ENCODE results near the gene TMEM52.
A peak's percentile ranks its signal among the peaks of the same experiment; 100 is the strongest.
"Not testable (repeated sequence)": the region's sequence is repeated elsewhere in the genome, so short reads cannot be mapped to it uniquely, and the experiment has no call there.

Gene TMEM52

DNA sequence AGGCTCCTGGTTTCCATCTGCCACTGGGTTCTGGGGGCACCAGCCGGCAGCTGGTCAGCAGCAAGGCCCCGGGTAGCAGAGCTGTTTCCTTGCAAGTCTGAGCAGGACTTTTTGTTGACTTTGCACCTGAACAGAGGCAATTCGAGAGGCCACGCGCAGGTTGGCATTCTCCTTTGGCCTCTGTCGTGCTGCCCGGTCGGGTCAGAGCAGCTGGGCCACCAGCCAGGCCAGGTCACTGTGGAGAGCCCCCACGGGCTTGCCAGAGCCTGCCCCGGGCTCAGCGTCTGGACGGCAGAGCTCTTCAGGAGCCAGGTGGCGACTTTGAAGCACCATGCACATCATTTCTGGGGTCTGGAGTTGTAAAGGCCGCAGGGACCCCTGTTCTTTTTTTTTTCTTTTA, 28.4 kb upstream of the TMEM52 start:
- FAIRE-seq (no peak), DNase-seq (ENCODE audit: insufficient read length, low spot score) (no peak)

DNA sequence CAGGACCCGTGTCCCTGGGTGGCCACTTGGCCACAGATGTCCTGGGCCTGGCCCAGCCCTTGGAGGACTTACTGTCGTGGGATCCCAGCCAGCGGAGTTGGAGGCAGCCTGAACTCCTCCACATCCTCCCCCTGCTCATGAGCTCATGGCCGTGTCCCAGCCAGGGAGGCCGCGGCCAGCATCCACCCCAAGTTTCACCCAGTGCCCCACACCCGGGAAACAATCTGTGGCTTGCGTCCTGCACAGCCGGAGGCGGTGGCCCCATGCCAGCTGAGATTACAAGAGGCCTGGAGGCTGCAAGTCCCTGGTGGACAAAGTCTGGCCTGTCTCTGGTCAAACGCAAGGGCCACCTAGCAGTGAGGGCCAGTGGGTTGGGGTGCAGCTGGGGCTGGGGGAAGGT, 27.5 kb upstream of the TMEM52 start:
- DNase-seq (ENCODE audit: insufficient read length, low spot score) (no peak), FAIRE-seq (no peak)

DNA sequence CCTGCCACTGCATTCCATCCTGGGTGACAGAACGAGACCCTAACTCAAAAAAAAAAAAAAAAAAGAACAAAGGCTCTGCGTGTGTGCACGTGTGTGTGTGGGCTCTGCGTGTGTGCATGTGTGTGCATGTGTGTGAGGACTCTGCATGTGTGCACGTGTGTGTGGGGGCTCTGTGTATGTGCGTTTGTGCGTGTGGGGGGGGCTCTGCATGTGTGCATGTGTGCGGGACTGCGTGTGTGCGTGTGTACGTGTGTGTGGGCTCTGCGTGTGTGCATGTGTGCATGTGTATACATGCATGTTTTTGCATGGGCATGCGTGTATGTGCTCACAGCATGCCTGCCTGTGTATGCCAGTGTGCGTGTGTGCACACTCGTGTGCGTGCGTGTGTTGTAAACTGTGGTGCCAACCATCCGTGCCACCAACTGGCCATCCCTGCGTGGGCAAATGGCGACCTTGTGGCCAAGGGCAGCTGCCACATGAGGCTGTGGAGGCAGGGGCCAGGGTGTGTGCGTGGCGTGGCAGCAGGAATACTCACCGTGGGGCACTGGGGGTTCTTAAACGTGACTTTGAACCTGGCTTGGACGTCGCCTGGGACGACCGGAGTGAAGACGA, 26.8 kb upstream of the TMEM52 start:
- DNase-seq (ENCODE audit: insufficient read length, low spot score) (no peak), FAIRE-seq (no peak)

DNA sequence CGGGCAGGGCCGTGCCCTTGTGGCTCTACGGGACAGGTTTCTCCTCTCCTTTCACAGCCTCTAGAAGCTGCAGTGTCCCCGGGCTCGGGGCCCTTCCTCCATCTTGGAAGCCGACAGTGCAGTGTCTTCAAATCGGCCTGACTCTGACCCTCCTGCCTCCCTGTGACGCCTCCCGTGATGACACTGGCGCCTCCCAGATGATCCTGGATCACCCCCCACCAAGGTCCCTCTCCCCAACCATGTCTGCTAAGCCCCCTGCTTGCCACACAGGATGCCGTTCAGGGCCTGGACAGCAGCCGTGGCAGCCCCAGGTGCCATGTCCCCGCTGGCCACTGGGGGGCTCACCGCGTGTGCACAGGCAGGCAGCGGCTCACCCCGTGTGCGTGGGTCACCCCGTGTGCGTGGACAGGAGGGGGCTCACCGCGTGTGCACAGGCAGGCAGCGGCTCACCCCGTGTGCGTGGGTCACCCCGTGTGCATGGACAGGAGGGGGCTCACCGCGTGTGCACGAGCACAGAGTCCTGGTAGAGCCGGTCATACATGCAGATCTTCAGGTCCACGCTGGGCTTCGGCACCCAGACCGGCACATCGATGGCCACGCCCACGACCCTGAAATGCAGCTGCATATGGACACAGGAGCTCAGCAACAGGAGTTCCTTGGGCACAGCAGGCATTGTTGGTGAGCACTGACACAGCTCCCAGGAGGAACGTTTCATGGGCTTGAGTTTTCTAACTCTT, 24.9 kb upstream of the TMEM52 start:
- DNase-seq (ENCODE audit: insufficient read length, low spot score): peak; percentile 67
- no peak for FAIRE-seq

DNA sequence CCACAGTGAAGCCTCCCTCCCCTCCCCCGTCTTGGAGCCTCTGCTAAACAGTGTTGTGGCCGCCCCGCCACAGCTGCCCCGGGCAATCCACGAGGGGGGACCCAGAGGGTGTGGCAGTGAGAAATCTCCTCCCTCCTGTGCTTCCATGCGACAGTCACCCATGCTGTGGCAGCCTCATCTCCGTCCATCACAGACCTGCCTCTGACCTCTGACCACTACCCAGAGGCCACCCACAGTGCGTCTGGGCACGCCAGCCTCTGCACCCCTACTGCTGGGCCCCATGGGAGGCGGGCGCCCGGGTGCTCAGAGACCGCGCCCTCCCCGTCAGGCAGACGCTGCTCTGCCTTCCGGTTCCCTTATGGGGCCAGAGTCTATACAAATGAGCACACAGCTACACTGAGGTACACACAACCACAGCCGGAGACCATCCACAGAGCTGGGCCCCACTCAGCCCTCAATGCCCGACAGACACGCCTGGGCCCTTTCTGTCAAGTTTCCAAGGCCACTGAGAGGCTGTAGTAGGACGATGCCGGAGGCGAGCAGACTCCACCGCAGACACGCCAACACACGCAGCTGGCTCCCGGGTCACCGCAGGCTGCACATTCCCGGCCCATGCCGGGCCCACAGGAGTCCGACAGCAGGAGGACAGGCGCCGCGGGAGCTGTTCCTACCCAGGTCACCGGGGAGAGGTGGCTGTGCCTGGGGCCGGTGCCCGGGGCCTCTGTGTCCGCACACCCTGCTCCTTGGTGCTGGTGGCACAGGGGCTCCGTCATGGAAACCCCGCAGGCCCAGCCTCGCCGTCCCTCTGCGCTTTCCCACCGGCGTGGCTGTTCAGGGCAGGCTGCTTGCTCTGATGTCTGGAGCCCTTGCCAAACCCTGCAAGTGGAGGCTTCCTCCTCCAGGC, 23.9 kb upstream of the TMEM52 start:
- DNase-seq (ENCODE audit: insufficient read length, low spot score): no peak
- FAIRE-seq: no peak

DNA sequence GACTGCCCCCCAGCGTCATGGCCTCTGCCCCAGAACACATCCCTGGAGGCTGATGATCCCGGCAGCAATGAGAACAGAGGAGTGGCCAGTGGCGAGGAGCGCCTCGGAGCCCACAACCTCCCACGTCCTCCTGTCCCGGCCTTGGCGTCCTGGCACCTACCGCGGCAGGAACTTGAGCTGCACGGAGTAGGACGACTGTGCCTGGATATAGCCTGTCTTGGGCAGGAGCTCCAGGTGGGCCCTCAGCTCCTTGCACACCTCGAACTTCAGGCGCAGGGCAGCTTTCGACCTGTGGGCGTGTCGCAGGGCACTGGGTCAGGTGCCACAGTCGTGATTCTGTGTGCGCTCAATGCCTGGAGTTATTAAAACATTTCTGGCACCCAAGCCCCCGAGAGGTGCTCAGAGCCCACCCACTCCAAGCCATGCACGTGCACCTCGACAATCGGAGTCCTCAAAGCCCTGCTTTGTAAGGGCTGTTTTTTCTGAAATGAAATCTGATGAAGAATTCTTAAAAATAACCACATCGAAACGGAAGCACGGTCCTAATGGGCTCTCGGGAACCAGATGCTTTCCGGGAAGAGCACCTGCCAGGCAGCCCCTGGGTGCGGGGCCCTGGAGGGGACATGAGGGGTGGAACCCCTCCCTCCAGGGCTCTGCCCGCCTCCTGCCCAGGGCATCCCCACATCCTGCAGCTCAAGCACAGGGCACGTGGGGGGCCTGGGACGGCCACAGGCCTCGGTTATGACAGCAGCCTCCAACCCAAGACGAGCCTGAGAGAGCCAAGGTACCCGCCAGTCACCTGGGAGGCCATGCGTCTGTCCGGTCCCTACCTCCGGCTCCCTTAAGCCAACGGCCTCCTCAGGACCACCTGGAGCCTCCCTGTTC, 23.0 kb upstream of the TMEM52 start:
- DNase-seq (ENCODE audit: insufficient read length, low spot score): no peak
- FAIRE-seq: no peak

DNA sequence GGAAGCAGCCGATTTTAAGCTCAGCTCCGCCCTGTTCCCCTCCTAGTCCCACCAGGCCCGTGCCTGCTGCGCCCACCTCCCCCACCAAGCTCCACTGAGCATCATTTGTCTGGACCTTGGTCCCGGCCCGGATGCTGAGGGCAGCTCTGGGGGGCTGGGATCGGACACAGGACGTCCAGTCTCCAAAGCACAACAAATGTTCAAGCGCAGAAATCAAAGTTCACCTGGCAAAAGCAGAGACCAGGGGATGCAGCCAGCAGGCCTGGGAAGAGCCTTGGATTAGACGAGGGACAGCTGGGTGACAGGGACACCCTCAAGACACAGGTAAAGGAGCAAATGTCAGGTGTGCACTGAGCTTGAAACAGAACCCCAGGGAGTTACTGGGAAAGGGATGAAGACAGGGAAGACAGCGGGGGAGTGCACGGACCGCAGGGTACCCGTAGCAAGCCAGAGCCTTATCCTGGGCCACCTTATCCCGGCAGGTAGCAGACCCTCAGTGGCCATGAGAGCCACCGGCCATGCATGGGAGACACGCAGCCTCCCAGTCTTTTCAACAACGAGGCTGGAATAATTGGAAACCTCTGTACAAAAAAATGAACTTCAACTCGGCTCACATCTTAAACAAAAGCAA, 22.2 kb upstream of the TMEM52 start:
- no peak for FAIRE-seq

DNA sequence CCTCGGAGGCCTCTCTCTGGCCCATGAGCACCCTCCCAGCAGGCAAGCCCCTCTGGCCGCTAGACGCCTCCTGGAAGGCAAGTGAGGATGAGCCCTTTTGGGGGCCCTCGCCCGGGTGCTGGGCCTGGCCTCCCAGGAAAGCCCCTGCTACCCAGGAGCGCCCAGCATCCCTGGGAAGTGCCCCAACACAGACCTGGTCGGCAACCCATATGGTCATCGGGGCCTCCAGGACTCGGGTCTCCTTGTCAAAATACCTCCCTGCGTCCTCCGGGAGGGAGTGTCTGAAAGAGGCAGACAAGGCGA, 21.0 kb upstream of the TMEM52 start:
- FAIRE-seq (no peak), DNase-seq (ENCODE audit: insufficient read length, low spot score) (no peak)

More for the DNA sequence above, 22.2 kb upstream of the TMEM52 start:
- DNase-seq (ENCODE audit: insufficient read length, low spot score): no peak

DNA sequence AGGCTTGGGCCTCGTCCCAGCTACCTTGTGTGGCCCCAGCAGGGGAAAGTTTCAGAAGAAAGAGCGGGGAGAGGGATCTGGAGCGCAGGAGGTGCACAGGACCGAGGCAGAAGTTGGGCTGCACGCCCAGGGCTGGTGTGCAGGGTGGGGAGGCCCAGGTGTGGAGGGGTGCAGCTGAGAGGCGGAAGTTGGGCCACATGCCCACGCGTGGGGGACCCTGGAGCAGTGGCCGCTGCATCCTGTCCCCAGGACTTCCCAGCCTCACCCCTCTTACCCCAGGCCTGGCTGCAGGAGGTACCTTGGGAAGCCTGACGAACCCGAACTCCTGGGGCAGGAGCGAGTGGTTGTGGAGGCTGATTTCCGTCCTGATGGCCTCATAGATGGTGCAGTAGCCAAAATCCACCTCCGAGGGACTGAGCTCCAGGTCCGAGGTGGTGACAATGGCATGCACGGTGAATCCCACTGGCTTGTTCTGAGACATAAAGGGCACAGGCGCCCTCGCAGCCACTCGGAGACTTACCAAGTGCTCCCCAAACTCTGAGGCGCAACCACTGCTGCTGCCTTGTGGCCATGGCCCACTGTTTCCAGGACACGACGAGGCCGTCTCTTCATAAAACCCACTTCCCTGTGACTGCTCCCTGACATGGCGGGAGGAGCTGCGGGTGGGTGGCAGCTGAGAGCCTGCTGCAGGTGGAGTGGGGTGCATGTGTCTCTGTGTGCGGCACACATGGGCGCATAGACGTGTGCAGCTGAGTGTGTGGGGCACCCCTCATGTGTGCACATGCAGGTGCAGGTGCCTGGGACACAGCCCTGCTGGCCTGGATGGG, 20.4 kb upstream of the TMEM52 start:
- FAIRE-seq (no peak), DNase-seq (ENCODE audit: insufficient read length, low spot score) (no peak)

DNA sequence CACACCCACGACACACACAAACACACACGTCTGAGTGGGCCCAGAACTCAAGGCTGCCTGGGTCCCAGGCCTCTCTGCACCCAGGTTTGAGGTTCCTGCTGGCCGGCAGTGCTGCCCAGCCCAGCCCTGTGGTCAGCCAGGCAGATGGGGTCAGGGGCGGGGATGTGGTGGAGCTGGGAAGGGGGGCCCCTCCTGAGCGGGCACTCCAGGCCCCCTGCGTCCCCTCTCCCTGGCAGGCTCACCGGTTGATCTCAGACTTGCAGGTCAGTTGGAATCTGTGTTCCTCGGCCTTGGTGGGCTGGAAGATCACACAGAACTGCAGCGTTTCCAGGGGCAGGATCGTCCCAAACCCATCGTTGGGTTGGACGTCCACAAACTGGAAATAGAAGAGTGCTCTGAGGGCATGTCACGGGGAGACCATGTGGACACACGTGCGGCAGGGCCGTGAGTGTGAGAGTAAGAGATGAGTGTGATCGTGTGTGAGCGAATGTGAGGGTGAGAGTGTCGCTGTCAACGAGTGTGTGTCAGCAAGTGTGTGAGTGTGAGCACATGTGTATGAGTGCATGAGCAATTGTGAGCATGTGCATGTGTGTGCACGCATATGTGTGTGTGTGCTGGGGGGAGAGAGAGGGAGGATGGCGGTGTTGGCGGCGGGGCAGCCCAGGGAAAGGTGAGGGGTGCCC, 19.7 kb upstream of the TMEM52 start:
- DNase-seq (ENCODE audit: insufficient read length, low spot score) (no peak), FAIRE-seq (no peak)

DNA sequence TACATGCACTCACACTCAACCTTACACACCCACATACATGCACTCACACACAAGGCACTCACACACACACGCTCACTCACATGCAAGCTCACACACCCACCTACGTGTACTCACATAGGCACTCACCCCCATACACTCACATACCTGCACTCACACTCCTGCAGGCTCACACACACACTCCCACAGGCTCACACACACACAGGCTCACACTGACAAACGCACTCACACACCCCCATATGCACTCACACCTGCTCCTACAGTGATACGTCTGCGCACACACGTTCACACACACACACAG, 19.1 kb upstream of the TMEM52 start:
- DNase-seq (ENCODE audit: insufficient read length, low spot score): no peak
- FAIRE-seq: no peak

DNA sequence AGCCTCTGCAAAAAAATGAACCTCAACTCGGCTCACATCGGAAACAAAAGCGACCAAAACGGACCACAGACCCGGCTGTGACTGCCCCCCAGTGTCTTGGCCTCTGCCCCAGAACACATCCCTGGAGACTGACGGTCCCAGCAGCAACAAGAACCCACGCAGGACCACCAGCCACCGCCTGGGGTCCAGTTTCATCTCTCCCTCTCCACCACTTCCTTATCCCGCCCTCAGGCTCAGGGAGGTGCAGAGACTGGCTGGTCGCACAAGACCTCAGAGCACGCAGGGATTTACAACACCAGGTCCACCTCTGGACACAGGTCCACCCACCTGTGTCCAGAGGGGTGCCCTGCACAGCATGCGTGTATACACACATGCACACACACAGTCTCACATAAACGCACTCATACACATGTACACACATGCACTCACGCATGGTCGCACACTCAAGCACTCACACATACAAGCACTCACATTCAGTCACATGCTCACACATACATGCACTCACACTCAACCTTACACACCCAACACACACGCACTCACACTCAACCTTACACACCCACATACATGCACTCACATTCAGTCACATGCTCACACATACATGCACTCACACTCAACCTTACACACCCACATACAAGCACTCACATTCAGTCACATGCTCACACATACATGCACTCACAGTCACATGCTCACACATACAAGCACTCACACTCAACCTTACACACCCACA, 18.6 kb upstream of the TMEM52 start:
- FAIRE-seq (no peak), DNase-seq (ENCODE audit: insufficient read length, low spot score) (no peak)

DNA sequence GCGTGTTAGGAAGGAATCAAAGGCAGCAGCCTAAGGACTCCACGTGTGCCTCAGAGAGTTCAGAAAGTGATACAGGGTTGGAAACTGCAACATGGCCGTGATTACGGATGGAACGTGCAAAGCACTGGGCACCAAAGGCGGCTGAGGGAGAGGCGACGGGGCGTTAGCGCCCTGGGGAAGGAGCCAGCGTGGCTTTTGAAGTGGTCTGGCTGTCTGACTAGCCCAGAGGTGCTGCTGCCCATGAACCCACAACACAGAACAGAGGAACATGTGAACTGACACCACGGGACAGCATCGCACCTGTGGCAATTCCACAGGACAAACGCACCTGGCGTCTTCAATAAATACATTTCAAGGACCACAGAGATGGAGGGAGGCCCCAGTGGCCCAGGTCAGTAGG, 18.0 kb upstream of the TMEM52 start:
- DNase-seq (ENCODE audit: insufficient read length, low spot score) (no peak), FAIRE-seq (no peak)

DNA sequence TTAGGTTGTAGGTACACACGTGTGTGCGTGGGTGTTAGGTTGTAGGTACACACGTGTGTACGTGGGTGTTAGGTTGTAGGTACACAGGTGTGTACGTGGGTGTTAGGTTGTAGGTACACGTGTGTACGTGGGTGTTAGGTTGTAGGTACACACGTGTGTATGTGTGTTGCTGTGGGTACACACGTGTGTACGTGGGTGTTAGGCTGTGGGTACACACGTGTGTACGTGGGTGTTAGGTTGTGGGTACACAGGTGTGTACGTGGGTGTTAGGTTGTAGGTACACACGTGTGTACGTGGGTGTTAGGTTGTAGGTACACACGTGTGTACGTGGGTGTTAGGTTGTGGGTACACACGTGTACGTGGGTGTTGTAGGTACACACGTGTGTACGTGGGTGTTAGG, 15.8 kb upstream of the TMEM52 start:
- FAIRE-seq; DNase-seq (ENCODE audit: insufficient read length, low spot score): not testable (repeated sequence)

DNA sequence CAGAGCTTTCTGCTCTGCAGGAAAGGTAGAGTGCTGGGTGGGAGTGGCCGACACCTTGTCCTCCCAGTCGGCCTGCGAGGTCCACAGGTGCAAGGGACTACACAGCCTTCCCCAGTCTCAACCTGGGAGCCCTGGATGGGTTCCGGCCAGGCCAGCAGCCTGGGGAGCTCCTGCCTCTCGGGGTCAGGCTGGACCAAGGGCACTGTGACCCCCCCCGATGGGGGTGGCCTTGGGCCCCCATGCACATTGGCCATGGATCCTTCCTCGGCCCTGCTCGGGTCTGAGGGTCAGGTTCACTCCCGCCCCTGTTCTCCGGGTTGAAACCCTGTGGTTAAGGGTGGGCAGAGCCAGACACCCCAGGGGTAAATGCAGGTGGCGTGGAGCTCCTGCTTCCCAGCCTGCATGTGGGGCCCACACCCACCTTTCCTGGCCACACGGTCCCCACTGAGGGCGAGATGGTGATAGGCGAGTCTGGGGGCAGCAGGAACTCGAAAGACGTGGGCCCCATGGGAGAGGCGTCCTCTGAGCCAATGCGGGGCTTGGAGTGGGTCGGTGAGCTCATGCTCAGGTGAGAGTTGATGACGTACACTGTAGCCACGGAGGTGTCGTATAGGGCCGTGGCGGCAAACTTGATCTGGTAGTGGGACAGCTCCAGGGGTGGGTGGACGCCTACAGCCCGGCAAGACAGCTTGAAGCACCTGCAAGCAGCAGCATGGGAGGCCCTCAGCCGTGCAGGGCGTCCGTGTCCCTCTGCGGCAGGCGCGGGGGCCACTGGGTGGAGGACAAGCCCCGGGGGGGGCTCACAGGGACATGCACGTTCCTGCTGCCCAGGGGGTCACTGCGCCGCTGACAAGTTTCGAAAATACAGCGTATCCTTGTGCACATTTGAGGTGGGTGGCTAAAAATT, 10.8 kb upstream of the TMEM52 start:
- FAIRE-seq: no peak
- DNase-seq (ENCODE audit: insufficient read length, low spot score): no peak

DNA sequence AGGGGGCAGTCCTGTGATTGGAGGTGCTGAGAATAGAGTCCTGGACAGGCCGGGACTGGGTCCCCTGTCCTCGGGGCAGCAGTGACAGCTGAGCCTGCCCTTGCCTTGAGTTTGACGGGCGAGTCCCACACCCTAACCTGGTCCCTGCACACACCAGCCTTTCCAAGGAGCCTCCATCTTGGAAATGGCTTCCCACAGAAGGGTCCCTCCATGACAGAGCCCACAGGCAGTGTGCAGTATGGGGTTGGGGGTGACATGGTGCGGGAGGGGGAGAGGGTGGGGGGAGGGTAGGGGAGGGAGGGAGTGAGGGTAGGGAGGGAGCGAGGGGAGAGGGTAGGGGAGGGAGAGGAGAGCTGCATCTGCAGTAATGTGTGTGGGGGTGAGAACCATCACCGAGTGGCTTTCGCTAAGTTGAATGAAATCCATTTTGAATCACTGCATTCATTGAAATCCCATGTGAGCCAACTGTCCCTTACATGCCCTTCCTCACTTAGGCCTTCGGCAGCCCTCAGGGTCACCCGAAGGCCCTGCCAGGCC, 10.1 kb upstream of the TMEM52 start:
- DNase-seq (ENCODE audit: insufficient read length, low spot score): no peak
- FAIRE-seq: no peak
